NCI-H1436 (cell line): Measurements from ENCODE around the gene MTCH1.

Experiments used
- DNase-seq: peaks from one replicate; lab custom pipeline; 2025; lab: John Stamatoyannopoulos, UW

The MTCH1 gene

GRCh38 chr6:37017606-37018197 lies 31.7 kb upstream of the MTCH1 start:
- no peak for DNase-seq

DNA sequence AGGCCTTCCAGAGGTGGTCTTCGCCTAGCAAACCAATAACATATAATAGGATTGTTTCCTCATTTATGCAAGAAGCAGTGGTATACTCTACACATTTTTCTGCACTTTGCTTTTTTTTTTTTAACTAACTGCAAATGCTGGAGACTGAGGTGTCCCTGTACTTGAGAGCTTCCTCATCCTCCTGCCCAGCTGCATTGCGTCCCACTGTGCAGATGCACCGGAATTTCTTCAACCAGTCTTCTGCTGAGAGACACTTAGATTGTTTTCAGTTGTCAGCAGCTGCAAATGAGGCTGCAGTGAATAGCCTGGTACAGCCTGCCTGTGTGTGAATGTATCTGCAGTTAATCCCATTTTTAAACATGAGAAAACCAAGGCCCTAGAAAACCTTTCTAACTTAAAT lies 31.0 kb upstream of the MTCH1 start:
- DNase-seq, result no peak

DNA sequence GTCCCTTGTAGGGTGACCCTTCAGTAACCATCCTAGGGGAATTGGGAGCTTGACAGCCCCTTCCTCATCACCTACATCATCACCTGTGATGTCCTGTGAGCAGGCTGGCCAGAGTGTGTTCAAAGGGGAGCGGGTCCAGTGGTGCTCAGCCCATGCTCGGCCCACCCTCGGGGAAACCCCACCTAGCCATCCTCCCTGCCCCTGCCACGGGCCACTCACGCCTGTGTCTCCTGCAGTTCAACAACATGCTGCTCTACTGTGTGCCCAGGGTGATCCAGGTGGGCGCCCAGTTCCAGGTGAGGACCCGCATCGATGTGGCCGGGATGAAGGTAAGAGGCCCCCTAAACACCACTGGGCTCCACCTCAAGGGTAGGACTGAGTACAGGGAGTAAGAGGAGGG lies 29.5 kb upstream of the MTCH1 start:
- no peak for DNase-seq

DNA sequence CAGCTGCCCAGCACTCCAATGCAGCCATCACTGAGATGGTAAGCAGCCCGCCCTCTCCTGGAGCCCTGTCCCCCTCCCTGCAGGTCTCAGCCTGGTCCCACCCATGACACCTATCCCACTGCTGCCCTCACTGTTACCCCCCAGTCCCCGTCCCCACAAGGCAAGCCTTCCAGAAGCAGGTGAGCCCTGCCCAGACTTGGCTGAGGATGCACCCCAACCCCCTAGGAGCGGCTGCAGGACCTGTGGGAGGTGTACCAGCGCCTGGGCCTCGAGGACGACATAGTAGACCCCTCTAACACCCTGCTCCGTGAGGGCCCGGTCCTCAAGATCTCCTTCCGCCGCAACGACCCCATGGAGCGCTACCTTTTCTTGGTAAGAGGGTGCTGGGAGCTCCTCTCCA lies 28.7 kb upstream of the MTCH1 start:
- no peak for DNase-seq

- no peak for DNase-seq
These were observed 27.8 kb upstream of the MTCH1 start for GRCh38 chr6:37013516-37014491.

- DNase-seq, result no peak
These were observed 25.8 kb upstream of the MTCH1 start for GRCh38 chr6:37011656-37012378.

DNA sequence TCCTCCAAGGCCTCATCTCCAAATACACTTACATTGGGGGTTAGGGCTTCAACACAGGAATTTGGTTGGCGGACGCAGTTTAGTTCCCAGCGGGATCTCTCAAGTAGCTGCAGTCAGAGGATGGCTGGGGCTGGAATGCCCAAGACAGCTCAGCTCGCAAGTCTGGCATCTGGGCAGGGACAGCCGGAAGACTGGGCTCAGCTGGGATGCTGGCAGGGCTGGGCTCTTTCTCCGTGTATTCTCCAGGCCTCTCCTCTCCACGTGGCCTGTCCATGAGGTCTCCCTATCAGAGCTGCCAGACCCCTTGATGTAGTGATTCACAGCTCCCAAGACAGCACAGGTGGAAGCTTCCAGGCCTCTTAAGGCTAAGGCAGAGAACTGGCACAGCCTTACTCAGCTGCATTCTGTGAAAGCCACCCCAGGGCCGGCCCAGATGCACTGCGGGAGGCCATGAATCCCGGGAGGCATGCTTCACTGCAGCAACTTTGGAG lies 24.5 kb upstream of the MTCH1 start:
- DNase-seq, result no peak

DNA sequence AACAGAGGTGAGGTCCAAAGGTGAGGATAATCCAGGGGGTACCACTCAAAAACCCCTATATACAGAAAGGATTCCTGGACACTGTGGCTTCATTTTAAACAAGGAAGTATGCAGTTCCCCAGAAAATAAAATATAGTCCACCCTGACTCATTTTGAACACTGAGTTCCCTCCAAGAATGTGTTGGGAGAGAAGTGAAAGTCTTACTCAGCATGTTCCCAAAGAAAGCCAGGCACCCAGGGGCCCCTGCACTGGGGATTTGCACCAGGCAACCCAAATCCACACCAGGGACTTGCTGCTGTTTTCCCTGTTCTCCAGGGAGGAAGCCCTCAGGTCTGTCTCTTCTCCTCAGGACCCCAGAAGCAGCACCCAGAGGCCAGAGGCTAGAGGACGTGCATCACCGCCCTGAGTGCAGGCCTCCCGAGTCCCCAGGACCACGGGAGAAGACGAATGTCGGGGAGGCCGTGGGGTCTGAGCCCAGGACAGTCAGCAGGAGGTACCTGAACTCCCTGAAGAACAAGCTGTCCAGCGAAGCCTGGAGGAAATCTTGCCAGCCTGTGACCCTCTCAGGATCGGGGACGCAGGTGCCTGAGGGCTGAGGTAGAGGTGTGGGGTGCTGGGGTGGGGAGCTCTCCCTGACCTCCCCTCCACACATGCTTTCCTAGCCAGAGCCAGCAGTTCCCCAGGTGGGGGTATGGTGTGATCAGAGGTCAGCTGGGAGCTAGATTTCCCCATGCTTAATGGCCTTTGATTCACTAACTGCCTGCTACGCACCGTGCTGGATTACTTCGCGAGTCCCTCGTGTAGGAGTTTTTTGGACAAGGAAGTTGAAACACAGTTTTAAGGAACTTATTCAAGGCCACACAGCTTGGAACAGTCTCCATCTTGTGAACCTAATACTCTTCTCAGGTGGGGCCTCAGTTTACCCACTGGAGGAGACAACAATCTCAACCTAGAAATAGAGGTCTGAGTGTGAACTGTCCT lies 22.8 kb upstream of the MTCH1 start:
- no peak for DNase-seq

- DNase-seq, result no peak
These were observed 21.5 kb upstream of the MTCH1 start for GRCh38 chr6:37007340-37008043.

- DNase-seq, result no peak
These were observed 20.9 kb upstream of the MTCH1 start for GRCh38 chr6:37006793-37007339.

- DNase-seq, result no peak
These were observed 20.0 kb upstream of the MTCH1 start for GRCh38 chr6:37005827-37006567.

- no peak for DNase-seq
These were observed 19.2 kb upstream of the MTCH1 start, which contains the start of gene FGD2 for GRCh38 chr6:37005061-37005810. TSS of gene FGD2 (plus strand) at chr6:37005655. CDS start at chr6:37005818, 163 bp downstream.

DNA sequence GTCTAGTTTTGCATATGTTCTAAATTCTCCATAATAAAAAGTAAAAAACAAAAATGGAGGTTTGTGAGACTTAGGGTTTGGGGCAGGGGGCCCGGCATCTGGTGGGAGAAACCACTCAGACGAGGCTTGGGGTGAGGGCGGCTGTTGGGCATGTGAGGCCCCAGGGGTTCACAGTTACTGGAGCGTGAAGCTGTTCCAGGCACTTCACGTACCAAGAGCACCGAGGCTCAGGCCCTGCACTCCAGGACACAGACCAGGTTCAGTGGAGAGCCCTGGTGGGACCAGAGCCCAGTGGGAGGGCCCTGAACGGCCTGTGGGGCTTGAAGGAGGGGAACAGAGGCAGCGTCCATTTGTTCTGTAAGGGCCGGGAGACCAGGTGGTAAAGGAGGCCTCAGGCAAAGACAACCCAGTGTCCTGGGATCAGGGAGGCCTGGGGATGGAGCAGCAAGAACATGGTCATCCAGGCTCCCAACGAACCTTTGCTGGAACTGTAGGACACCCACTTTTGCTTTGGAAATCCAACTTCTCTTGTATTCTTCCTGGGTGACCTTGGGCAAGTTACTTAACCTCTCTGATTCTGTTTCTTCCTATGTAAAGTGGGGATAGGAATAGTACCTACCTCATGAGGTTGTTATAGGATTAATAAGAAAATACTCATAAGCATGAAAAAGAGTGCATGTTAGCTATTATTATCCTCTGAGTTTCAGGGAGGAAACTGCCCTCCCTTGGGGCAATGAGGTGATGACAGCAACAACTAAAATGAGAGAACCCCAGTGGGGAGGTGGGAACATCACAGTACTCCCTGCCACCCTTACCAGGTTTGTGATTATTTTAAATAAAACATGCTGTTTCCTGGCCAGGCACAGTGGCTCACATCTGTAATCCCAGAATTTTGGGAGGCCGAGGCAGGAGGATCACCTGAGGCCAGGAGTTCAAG lies 18.3 kb upstream of the MTCH1 start:
- no peak for DNase-seq

- DNase-seq, result no peak
These were observed 13.7 kb upstream of the MTCH1 start for GRCh38 chr6:36999751-37000125.

DNA sequence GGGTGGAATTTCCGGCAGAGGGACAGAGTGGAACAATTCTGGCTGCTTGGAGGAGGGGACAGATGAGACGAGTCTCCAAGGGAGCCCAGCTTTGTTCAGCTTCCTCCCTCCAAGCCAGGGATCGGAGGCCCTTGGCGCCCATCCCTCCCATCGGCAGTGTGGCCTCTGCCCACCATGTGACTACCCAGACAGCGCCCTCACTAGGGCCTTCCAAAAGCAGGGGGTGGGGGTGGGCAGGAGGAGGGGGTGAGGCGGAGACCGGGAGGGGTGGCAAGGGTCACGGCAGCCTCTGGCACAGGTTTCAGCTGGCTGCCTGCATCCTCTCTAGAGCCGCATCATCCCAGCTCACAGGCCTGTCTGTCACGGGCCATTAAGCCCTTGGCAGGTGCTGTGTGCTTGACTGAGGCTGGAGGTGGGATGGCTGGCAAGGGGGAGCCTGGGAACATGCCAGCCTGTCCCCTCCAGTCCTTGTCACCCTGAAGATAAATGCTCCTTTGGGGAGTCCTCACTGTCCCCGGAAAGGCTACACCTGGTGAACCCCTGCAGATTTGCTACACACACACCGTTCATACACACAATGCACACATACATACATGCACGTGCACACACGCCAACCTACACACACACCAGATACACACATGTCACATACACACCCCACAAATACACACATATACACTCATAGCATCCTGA lies 13.2 kb upstream of the MTCH1 start:
- peak; percentile 41 for DNase-seq

DNA sequence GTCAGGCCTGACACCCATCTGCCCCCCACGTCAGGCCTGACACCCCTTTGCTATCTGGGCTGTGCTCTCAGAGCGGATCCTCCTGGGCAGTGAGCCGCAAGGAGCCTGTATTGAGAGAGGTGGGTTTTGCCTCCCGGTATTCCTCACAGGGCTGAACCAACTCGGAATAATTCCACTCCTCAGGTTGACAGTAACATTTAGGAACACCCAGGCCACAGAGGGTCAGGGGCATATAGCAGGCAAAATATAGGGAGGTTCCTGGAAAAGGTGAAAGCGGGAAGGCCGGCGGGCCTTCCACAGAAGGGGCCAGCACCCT lies 12.7 kb upstream of the MTCH1 start:
- DNase-seq, result no peak
